Tracheal epithelial cell (primary cell): ENCODE data around the gene PGA3. TPM values are rescaled to one million over a fixed set of nuclear protein-coding genes. Genes with fewer than 3 reads are reported as not detected.

Experiments
- total RNA-seq: library from RNA; depleted of rRNA; stranded (reverse); fragments of >200 nt; gene quantifications from 2 replicates; pipeline ENCODE4 v1.2.1, GENCODE V29; 2014

The PGA3 gene
- not detected in 2 replicates for total RNA-seq

DNA sequence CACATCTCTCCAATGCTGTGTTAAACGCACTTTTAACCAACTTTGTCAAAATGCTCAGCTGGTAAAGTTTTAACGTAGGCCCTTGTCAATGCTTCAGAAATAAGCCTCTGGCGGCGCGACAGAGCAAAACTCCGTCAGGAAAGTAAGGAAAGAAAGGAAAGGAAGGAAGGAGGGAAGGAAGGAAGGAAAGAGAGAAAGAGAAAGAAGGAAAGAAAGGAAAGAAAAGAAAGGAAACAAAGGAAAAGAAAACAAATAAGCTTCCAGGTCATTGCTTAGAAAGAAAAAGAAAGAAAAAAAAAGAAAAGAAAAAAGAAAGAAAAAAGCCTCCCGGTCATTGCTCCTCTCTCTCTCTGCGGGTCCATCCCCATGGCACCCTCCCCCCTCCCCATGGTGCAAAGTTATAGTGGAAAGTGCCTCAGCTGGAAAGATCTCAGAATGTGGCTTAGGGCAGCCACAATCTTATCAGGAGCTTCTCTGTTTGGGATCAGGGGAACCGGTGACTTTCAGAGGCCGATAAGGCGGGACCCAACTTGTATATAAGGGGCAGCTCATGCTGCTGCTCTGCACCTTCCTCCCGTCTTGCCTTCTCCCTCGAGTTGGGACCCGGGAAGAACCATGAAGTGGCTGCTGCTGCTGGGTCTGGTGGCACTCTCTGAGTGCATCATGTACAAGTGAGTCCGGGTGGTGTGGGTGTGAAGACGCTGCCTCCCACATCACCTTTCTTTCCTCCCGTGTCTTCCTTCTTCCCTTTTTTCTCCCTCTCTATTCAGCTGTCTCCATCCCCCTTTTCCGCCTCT is at the start of gene PGA3:
PGA3 (plus strand) TSS at position 566 of the 797 bp plus-strand sequence; CDS start at position 616, 50 bp downstream.

GRCh38 chr11:61161190-61162091 is 41.9 kb upstream of the PGA3 start, which contains the start of gene VPS37C:
VPS37C (minus strand) TSS chr11:61161426; CDS start chr11:61138829, 22,597 bp downstream.

DNA sequence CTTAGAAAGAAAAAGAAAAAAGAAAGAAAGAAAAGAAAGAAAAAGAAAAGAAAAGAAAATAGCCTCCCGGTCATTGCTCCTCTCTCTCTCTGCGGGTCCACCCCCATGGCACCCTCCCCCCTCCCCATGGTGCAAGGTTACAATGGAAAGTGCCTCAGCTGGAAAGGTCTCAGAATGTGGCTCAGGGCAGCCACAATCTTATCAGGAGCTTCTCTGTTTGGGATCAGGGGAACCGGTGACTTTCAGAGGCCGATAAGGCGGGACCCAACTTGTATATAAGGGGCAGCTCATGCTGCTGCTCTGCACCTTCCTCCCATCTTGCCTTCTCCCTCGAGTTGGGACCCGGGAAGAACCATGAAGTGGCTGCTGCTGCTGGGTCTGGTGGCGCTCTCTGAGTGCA is 18.7 kb downstream of the PGA3 start, which contains the start of gene PGA4:
PGA4 (plus strand) TSS at position 301 of the 400 bp plus-strand sequence; CDS start at position 355, 54 bp downstream.

DNA sequence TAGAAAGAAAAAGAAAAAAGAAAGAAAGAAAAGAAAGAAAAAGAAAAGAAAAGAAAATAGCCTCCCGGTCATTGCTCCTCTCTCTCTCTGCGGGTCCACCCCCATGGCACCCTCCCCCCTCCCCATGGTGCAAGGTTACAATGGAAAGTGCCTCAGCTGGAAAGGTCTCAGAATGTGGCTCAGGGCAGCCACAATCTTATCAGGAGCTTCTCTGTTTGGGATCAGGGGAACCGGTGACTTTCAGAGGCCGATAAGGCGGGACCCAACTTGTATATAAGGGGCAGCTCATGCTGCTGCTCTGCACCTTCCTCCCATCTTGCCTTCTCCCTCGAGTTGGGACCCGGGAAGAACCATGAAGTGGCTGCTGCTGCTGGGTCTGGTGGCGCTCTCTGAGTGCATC is 37.6 kb downstream of the PGA3 start, which contains the start of gene PGA5:
PGA5 (plus strand) TSS at position 301 of the 400 bp plus-strand sequence; CDS start at position 353, 52 bp downstream.

Other genes starting within 250 kb of the PGA3 start
- gene CD6, start 231.8 kb upstream of the PGA3 start, total RNA-seq = under 0.01 TPM in 1 of 2 replicates, not detected in the other
- not detected in 2 replicates for gene CD5, start 101.0 kb upstream of the PGA3 start, total RNA-seq
- gene VPS37C, start 42.1 kb upstream of the PGA3 start, total RNA-seq = 8.2 and 10.9 TPM in 2 replicates
- not detected in 2 replicates for gene PGA4, start 18.8 kb downstream of the PGA3 start, total RNA-seq
- not detected in 2 replicates for gene PGA5, start 37.7 kb downstream of the PGA3 start, total RNA-seq
- gene VWCE, start 91.8 kb downstream of the PGA3 start, total RNA-seq = under 0.01 and 0.24 TPM in 2 replicates
- gene DDB1, start 129.6 kb downstream of the PGA3 start, total RNA-seq = 231 and 235 TPM in 2 replicates
- gene TKFC, start 129.7 kb downstream of the PGA3 start, total RNA-seq = 20.0 and 22.2 TPM in 2 replicates
- gene CYB561A3, start 158.4 kb downstream of the PGA3 start, total RNA-seq = 55.0 and 66.7 TPM in 2 replicates
- 12.8 and 16.8 TPM in 2 replicates for gene TMEM138, start 158.9 kb downstream of the PGA3 start, total RNA-seq
- gene TMEM216, start 189.1 kb downstream of the PGA3 start, total RNA-seq = 5.5 and 16.6 TPM in 2 replicates
- gene CPSF7, start 226.5 kb downstream of the PGA3 start, total RNA-seq = 10.9 and 13.3 TPM in 2 replicates
- gene SDHAF2, start 226.6 kb downstream of the PGA3 start, total RNA-seq = 15.8 and 40.2 TPM in 2 replicates